IMR-90 (cell line): ENCODE results near the gene CEBPE.

Experiments used
- POLR2A ChIP-seq: IDR thresholded peaks from 2 replicates; pipeline ENCODE4 v1.6.1; 2012; ENCODE audit warnings: mild to moderate bottlenecking, low read depth, low read length
- TF ChIP-seq, protein P1 (sequence below): fragments of 150-350 bp; IDR thresholded peaks from 2 replicates; pipeline ENCODE4 v1.6.1; 2016; ENCODE audit warnings: low read depth, mild to moderate bottlenecking, low read length, moderate library complexity, borderline replicate concordance

DNA sequence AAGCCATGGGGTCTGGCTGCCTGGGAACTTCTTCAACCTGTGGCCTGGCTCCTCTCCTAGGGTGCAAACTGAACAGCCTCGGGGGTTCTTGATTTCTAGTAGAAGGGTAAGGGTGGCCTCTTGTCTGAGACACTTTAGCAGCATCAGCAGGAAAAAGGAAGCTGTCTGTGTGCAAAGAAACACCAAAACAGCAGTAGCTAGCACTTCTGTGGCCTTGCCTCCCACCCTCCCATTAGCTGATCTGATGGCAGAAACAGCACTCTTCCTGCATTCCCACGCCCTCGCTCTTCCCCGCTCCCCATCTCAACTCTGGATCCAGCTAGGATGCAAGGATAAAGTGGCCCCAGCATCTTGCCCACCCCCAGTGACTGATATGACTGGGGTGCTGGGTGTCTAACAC lies 43.7 kb upstream of the CEBPE start:
- TF ChIP-seq POLR2A: no peak
- TF ChIP-seq, protein P1, sequence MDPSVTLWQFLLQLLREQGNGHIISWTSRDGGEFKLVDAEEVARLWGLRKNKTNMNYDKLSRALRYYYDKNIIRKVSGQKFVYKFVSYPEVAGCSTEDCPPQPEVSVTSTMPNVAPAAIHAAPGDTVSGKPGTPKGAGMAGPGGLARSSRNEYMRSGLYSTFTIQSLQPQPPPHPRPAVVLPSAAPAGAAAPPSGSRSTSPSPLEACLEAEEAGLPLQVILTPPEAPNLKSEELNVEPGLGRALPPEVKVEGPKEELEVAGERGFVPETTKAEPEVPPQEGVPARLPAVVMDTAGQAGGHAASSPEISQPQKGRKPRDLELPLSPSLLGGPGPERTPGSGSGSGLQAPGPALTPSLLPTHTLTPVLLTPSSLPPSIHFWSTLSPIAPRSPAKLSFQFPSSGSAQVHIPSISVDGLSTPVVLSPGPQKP: no peak
